ENCODE results near the gene MMAB. TPM values are rescaled to one million over a fixed set of nuclear protein-coding genes. Genes with fewer than 3 reads are reported as not detected.

MMAB gene
- total RNA-seq (2022; extraction: Qiagen RNA extraction) = 27.4 to 30.7 TPM (median 29.1 TPM) in 5 replicates

DNA sequence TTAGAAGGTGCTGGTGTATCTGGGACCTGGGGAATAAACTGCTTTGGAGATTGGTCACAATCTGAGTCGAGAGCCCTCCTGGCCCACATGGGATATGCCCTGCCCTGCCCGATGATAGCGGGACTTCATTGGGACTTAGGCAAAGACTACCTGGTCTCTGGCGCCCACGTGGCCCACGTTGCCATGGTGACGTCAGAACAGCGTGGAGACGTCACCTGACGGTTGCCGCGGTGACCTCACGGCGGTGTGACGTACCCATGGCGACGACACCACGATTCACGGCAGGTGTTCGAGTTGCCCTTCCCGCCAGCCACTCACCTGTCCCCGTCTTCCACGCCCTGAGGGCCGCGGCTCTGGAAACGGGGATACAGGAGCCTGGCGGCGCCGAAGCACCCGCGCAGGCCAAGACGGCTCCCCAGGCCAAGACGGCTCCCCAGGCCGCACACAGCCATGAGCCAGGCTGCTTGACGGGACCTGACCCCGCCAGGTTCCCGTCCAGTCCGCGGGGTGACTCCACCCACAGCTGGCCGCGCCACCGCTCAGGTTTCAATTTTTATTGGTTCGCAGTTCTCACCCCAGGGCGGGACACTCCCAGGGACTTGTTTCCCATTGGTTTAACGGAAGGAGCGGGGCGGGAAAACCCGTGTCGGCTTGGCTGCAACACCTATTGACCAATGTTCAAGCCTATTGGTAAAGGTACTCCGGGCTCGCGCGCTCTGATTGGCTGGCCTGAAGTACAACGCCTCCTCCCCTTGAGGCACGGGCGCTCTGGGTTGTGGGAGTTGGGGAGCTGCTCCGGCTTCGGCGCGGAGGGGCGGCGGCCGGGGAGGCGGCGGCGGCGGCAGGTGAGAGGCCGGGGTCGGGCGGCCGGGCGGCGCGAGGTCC lies at the start of gene MMAB, which contains the start of gene MVK:
TSS of gene MMAB (minus strand) at position 476 of the 885 bp plus-strand sequence. CDS start at position 452, 24 bp downstream.
TSS of gene MVK (plus strand) at position 766 of the 885 bp plus-strand sequence. CDS start 1,029 bp downstream, outside the sequence.

Other genes starting within 250 kb of the MMAB start
- not detected in 5 replicates for gene MYO1H, start 225.6 kb downstream of the MMAB start, total RNA-seq (2022; extraction: Qiagen RNA extraction)
- 43.0 to 66.5 TPM (median 44.9 TPM) in 5 replicates for gene KCTD10, start 96.2 kb downstream of the MMAB start, total RNA-seq (2022; extraction: Qiagen RNA extraction)
- 12.7 to 14.6 TPM (median 13.7 TPM) in 5 replicates for gene UBE3B, start 95.9 kb downstream of the MMAB start, total RNA-seq (2022; extraction: Qiagen RNA extraction)
- 6.4 to 9.3 TPM (median 7.9 TPM) in 5 replicates for gene MVK, start 290 bp upstream of the MMAB start, total RNA-seq (2022; extraction: Qiagen RNA extraction)
- 3.4 to 5.7 TPM (median 4.6 TPM) in 5 replicates for gene FAM222A, start 140.3 kb upstream of the MMAB start, total RNA-seq (2022; extraction: Qiagen RNA extraction)

Measured in A549 treated with AZD2906 at 1 μM for 4 hours (cell line).